GM19438 (cell line): ENCODE measurements around the gene SFT2D1.
A peak's percentile ranks its signal among the peaks of the same experiment; 100 is the strongest.

ENCODE experiments used
- ATAC-seq: cut with Tn5 transposase; IDR thresholded peaks from one replicate; pipeline ENCODE4 v1.9.1; 2021; ENCODE audit warnings: low read depth; ENCODE audit not compliant: unreplicated experiment

The SFT2D1 gene

GRCh38 chr6:166335378-166336302 lies 6.7 kb downstream of the SFT2D1 start:
- ATAC-seq = no peak

GRCh38 chr6:166334878-166335277 lies 7.5 kb downstream of the SFT2D1 start:
- no peak for ATAC-seq

GRCh38 chr6:166333172-166333995 lies 9.0 kb downstream of the SFT2D1 start:
- peak; percentile 69 for ATAC-seq

- no peak for ATAC-seq
Observed at GRCh38 chr6:166331503-166332415, 10.6 kb downstream of the SFT2D1 start.

GRCh38 chr6:166330612-166331011 lies 11.7 kb downstream of the SFT2D1 start:
- no peak for ATAC-seq

- no peak for ATAC-seq
Observed at GRCh38 chr6:166325383-166326042, 16.8 kb downstream of the SFT2D1 start.

GRCh38 chr6:166323395-166323794 lies 18.9 kb downstream of the SFT2D1 start:
- no peak for ATAC-seq

GRCh38 chr6:166318649-166319600 lies 23.4 kb downstream of the SFT2D1 start:
- no peak for ATAC-seq

GRCh38 chr6:166318227-166318626 lies 24.1 kb downstream of the SFT2D1 start:
- no peak for ATAC-seq

GRCh38 chr6:166317261-166318212 lies 24.8 kb downstream of the SFT2D1 start:
- no peak for ATAC-seq

- ATAC-seq = no peak
Observed at GRCh38 chr6:166315436-166315835, 26.9 kb downstream of the SFT2D1 start.

GRCh38 chr6:166314454-166314853 lies 27.9 kb downstream of the SFT2D1 start:
- ATAC-seq = no peak

- ATAC-seq = peak; percentile 75
Observed at GRCh38 chr6:166313255-166314070, 28.9 kb downstream of the SFT2D1 start.

- ATAC-seq = no peak
Observed at GRCh38 chr6:166312832-166313231, 29.5 kb downstream of the SFT2D1 start.

GRCh38 chr6:166310634-166311033 lies 31.7 kb downstream of the SFT2D1 start:
- no peak for ATAC-seq

- ATAC-seq = no peak
Observed at GRCh38 chr6:166309977-166310376, 32.4 kb downstream of the SFT2D1 start.
